Activated CD8-positive, alpha-beta memory T cell treated with anti-CD3 and anti-CD28 coated beads, Interleukin-2, amount 50 U/mL, for 1 hour (primary cell): ENCODE measurements around the gene C5orf58.

Experiments used
- DNase-seq: peaks from one replicate; pipeline ENCODE4 v3.0.0-alpha.2; 2020; ENCODE audit errors: extremely low read depth

C5orf58 gene

DNA sequence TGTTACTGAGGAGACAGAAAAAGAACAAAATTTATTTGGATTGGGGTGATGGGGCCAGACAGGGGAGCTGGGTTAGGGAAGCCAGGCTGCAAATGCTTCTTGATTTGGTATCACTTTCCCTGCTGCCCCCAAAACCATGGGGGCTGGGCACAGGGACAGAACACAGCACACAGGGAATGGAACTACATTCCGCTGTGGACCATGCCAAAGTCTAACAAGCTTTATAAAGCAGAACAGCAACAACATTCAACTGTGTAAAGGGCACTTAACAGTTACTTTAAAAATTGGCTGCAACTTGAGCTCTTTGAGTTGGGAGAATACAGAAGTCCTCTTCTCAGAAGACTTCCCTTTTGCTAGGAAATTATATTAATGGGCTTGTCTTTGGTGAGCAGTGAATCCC is 23.8 kb downstream of the C5orf58 start:
- no peak for DNase-seq

DNA sequence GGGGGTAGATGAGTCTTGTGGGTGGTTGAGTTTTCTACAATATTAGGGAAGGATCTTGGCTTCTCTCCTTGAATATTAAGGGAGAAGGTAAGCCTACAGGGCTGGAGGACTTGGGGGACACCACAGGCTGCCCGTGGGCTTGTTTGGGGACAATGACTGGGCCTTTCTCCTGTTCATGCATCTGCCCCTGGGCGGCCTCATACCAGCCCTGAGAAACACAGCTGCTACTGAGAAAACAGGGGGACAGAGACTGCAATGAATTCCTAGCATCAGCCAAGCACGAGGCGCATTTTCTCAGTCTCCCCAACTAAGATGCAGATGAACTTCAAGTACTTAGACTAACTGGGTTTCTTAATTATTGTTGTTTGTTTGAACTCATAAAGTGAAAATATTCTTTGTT is 24.6 kb downstream of the C5orf58 start:
- no peak for DNase-seq

DNA sequence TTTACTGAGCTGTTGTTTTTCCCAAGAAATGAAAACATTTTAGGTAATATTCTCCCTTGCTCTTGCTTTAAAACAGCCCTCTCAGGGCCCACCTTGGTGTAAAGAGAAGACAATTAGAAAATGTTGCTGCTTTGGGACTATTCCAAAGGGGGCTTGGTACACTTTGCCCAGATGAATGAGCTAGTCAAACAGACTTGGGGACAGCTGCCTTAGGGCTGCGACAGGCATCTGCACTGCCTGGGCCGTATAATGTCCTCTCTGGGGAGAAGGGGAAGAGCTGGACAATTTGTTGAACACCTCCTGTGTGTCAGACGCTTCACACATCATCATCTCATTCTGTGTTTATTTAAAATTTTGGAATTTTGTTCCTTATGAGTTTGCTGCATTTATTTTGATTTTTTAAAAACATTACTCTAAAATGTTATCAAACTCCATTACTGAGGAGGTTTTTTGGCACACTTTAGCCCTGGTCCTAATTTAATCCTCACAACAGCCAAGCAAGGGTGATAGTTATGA is 28.8 kb downstream of the C5orf58 start:
- DNase-seq: no peak

DNA sequence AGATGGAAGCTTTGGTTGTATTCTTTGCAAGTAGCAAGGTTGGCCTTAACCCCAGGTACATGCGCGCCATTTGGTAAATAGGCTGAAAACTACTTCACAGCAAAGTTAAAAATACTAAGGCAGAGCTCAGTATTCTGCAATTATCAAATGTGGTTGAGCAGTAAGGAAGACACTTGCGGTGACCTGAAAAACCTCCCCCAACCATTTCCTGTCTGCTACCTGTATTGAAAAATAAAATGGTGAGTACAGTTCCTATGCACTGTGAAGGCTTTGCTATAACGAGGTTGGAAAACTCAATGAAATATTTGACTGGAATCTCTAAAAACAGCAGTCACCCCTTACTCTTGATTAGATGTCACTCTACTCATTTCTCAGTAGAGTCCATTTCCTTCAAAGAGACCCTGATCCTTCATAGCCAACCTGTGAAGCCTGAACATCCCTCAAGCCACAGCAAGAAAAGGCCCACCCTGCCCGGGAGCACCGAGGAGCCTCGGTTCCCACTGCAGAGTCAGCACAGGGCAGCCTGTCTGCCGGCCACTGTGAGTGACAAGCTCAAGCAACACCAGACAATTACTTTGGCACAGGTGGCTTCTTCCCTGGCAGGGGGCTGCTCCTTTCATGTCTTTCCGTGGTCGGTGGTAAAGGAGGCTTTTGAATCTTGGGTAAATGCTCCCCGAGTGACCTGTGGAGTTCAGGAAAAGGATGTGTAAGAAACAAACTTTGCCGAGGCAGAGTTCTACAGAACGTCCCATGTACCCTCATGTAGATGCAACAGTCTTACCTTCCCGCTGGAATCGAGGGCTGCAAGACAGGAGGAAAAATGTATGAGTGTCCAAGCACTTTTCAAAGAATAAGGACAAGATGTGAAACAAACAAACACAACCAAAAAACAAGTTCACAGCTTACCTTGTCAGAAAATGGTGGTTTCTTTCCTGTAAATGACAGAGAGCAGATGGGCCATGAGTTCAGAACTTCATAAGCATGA is 29.6 kb downstream of the C5orf58 start:
- no peak for DNase-seq

DNA sequence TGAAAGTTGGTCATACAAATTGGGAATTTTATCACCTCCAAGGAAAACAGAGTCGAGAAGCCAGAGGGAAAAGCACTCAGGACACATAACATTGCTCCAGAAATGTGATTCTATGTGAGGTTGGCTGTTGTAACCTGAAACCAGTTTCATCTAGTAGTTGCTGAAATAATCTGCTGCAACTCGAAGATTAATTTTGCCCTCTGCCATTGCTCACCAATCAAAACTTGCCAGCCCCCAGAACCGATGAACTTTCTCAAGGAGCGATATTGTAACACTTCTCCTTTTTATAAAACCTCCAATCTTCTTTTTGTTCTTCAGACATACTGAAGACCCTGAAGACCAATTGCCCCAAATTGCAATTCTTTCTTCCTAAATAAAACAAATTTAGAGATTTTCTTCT is 31.1 kb downstream of the C5orf58 start:
- DNase-seq: no peak

DNA sequence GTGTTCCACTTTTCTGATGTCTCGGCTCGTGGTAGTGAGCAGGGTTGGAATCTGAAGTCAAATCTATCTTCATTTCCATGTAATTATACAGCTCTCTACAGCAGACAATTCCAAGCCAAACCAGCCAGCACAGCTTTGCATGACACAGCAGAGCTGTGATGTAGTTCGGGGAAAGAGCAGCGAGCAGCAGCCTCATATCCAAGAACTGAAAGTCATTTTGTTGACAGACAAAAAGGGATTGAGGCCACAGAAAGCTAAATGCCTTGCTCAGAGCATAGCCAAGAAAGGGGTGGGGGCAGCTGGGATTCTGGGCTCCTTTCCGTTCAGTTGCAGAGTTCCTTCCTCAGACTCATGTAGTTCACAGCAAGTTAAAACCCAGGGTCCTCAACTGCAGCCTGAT is 32.7 kb downstream of the C5orf58 start:
- no peak for DNase-seq

DNA sequence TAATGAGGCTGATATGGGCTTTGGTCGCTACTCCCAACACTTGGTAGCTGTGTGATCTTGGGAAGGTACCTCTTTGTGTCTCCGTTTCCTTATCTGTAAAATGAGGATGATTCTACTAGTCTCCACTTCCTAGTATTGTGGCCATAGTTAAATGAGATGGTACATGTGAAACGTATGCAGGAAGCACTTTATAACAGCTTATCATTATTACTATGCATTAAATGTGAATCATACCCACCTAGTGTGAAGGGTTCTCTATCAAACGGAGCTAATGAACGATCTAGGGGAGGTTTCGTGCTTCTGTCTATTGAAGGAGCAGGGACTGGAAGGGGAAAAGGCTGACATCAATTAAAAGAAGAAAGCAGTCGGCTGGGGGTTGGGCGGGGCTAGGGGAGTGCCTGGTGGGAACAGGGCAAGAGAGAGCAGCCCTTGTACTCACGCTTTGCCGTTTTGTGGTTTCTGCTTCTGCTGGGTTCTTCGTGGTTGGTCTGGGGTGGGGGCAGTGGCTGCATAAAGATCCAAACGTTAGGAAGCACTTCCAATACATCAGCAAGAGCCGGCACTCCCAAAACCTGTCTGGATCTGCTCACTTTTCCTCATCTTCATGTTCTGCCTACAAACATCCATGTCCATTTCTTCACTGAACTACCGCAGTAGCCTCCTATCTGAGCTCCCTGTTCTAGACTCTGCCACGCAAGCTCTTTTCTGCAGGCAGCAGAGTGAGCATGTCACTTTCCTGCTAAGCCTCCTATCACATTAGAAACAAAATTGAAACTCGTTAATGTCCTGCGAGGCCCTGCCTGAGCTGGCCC is 34.0 kb downstream of the C5orf58 start:
- no peak for DNase-seq

DNA sequence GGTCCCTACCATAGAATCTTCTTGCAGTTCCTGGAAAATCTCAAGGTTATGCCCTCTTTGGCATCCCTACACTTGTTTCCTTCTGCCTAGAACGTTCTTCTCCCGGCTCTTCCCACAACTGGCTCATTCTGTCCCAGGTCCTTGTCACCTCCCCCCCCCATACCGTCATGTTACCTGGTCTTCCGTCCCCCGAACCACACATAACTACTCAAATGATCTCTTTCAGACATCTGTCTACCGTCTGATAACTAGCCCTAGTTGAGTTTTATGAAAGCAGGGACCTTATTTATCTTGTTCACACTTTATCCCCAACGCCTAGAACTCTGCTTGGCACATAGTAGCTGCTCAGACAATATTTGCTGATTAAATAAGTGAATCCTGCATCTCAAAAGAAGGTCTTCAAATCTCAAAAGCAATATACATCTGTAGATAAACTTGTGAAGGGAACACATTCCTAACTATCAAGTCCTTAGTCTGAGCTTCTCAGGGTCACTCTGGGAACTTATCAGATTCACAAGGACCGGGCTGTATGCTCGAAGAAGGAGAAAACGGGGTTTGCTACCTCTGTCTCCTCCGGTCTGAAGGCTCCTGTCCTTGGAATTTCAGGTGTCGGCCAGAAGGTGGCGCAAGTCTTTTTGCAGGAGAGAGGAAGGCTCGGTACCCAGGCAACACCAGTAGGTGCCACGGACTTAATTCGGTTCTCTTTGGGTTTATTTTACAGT is 34.8 kb downstream of the C5orf58 start:
- DNase-seq: peak; percentile 72

DNA sequence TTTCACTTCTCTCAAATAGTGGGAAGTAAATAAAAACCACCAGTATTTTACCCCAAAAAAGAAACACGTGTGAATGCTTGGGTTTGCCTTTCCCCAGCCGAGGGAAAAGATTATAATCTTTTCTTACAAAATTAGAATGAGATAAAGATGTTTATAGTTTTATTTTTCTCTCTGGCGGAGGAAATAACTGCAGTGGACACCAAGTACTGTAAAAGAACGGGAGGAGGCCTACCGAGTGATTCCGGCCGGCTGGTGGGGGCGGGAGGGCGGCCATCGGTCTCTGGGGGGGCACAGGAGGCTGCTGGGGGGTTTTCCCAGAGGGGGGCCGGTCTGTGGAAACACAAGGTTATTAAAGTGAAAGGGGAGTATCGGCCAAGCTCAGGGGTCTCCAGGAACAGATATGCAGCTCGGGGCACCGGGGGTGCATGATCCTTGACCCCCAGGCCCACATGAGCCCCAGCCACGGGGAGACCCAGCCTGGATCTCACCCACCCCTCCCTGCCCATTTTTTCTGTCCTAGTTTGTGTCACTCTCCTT is 35.4 kb downstream of the C5orf58 start:
- no peak for DNase-seq

DNA sequence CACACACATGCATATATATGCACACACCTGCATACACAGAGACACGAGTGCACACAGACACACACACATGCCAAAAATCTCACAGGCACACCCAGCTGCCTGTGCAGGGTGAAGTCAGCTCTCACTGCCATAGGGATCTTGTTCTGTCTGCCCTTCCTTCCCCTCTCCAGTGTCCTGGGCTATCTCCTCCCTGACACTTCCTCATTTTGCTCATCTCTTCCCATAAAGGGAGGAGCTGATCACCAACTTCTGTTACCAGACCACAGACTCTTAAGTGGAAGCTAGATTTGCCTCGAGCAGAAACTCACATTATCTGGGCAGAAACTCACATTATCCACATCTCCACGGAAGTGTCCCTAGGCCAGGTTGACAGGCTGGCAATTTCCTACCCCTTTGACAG is 36.1 kb downstream of the C5orf58 start:
- no peak for DNase-seq

DNA sequence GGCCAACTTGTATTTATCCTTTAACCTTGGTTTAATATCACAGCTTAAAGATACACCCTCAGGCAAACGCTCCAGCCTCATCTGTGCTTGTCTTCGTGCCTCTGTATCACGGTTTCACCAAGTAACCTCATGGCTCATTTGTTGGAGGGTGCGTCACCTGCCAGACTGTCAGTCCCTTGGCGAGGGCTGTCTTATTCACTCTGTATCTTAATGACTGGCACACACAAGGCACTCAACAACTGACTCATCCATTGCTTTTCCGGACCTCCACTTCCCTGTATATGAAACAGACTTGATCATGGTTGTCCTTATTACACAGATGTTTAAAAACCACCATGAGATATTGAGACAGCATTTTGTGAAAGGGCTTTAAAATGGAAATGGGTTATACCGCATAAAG is 36.8 kb downstream of the C5orf58 start:
- no peak for DNase-seq

DNA sequence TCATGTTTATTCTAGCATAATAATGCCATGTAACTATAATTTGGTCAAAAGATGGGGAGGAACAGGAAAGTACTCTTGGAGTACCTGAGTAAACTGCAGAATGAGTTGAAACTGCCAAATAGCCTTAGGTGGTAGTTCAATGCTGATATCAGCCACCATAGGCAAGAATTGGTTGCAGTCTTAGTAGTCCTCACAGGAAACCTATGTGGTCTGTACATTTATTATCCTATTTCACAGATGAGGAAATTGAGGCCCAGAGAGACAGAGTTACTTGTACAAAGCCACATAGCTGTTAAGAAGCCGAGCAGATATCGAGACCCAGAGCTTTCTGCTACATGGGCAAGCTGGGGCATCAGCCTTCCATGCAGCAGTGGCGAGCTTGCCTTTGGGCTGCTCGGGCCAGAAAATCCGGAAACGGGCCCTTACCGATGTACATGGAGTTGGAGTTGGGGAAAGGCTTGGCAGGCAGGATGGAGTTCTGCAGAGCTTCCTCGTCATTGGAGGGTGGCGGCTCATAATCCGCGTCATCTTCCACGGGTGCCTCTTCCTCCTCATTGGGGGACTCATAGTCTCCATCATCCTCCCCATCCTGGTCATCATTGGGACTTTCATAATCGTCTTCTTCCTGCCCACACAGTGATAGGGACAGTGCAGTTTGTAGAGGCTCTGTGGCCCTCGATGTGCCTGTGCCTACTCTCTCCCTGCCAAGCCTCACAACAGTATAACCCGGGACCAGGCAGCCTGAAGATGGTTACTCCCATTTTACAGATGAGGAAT is 37.7 kb downstream of the C5orf58 start:
- no peak for DNase-seq

DNA sequence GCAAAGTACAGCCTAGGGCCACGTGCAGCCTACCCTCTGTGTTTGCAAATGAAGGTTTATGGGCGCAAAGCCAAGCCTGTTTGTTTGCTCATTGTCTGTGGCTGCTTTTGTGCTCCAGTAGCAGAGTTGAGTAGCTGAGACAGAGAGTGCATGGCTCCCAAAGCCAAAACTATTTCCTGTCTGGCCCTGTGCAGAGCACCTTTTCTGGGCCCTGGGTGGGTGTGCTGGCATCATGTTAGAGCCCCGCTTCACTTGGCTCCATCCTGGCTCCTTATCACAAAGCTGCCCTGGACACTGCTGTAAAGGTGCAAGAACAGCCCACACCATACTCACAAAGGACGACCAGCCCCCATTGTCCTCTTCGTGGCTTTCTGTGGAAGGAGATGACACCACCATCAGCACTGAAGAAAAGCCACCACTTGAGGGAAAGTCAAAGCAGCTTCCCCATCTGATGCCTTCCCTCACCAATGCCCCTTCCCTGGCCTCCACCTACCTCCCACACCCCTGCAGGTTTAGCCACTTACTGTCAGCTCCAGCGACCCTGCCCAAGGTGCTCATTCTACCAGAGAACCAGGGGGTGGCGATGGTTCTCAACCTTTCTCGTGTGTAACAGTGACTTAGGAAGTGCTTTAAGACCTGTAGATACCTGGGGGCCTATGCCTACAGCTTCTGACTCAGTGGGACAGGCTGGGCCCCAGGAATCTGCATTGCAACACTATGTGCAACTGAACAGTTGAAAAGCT is 41.4 kb downstream of the C5orf58 start:
- DNase-seq: no peak

DNA sequence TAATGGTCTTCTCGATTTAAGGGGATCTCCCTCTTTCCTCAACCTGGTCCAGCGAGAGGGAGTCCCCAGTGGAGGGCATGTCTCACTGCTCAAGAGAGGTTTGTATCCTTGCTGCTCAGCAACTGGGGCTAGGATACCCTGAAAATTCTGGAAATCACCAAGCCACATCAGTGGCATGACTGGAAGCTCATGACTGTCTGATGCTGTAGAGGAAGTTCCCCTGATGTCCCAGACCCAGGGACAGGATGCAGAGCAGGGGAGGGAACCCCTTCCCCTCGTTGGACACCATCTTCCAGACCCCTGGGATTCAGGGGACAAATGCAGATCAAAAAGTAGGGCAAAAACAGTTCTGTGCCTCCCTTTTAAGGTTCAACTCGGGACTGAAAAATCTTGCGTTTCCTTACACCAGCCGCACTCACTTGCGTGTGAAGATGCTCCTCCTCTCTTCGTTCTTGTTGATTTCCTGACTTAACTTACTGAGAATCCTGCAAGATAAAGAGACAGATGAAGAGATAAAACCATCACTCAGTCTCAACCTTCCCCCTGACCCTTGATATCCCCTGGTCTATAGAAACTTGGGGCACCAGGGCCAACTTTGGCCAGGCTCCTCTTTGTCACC is 42.7 kb downstream of the C5orf58 start:
- DNase-seq: no peak

DNA sequence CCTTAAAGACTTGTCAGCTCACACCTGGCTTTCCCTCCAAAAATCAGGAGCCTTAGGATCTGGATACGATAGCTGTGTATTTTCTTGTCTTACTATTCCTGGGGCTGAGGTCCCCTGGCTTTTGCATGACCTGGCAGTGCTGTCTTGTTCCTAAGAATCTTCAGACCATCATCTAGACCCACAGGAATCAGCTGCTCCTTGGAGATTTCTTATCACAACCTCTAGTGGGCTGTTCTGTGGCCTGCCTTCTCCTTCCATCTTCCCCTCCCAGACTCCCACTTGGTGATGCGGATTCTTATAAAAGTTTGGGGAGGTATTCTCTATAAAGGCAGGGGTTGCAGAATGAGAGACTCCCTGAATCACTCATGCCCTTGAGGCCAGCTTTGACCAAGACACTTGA is 43.4 kb downstream of the C5orf58 start:
- no peak for DNase-seq

DNA sequence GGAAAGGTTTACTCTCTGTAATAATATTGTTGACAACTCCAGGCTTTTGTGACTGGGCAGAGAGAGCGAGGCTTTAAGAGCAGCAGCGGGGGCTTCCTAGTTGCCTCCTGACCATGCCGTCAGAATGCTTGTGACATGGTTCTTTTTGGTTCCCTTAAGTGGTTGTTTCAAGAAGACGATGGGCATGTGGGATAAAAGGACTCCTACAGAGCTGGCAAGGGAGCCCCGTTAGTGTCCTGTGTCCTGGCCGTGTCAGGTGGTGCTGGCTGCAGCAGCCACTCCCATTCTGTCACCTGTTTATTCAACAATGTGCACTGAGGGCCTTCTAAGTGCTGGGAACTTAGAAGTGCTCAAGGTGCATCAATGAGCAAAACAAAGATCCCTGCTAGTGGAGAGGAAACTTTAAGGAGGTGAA is 45.1 kb downstream of the C5orf58 start:
- no peak for DNase-seq

DNA sequence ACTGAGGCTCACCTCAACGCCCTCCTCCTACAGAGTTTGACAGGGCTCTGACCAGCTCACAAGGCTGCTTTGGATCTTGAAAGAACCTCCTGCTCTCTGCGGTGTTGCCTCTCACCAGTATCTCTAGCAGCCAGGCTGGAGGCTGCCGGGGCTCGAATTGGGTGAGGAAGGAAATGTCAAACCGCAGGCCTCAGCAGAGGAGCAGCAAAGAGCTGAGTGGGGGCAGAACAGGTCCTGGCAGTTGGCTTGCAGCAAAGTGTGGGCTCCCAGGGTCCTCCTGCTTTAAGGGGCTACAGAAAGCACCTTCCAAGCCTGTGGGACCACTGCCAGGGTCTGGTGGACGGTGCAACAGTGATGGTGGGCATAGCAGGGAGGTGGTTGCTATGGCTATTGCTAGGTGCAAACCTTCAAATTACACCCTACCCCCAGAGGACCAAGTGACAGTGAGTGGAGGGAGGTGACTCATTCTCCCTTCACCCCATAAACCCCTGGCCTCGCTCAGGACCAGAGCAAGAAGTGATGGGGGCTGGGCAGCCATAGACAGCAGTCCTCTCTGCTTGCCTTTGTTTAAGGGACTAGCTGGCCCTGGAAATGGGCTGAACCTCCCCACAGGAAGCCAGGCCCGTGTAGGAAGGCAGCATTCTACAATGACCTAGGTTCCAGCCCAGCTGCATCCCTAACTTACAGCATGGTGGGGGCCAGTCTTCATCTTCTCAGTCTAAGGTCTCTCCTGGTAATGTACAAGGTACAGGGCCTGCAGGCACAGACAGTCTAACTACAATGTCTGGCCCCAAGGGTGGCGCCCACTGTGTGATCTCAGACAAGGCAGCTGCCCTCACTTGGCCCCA is 46.0 kb downstream of the C5orf58 start:
- peak; percentile 87 for DNase-seq

DNA sequence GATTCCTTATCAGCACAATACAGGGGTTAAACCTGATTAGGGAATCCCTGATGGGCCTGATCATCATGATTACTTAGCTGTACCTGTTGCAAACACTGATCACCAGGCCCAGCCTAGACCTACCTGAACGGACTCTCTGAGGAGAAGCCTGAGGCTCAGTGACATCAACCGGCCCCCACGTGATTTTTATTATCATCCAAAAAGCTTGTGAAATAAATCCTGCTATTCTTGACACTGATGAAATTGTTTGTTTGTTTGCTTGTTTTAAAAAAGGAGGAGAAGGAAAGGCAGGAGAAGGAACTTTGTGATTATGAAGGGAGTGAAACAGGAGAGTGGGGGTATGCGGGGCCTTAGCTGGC is 46.7 kb downstream of the C5orf58 start:
- DNase-seq: no peak

DNA sequence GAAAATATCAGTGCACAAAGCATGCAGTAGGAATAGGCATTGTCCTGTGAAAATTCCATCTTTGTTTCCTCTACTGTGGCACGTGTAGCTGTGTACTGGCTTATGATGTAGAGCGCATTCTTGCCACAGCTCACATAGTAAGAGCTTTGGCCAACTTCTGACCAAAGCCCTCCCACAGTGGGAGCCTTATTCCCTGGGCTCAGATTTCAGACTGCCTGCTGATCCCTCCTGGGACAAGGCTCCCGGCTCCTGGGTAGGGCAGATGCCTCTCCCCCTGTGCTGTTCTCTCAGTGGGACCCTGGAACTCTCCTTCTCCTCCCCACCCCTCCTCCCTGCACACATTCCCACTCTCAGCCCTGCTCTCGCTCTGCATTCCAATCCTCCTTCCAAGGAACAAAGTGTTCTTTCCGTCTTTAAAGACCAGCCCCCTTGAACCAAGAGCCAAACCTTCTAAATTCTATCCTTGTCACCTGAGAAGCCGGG is 47.3 kb downstream of the C5orf58 start:
- DNase-seq: no peak
